HEK293 (cell line): ENCODE results near the gene DNAH5.

Source experiments
- CTCF ChIA-PET: fragments of 350-600 bp; formaldehyde crosslinking; extraction: SDS; loops from one replicate; lab custom pipeline; 2021; ENCODE audit warnings: antibody characterized with exemption; lab: Yijun Ruan, JAX
- POLR2A ChIA-PET: fragments of 300-600 bp; formaldehyde crosslinking; extraction: SDS; loops from one replicate; lab custom pipeline; 2020; ENCODE audit warnings: antibody characterized with exemption, inconsistent platforms; lab: Yijun Ruan, JAX
- H3K27ac ChIP-seq: fragments of 200-500 bp; sonication (Bioruptor generic); 2 replicates; pipeline ENCODE4 v1.5.1; 2014; ENCODE audit warnings: low read depth, low read length, control low read depth, inconsistent platforms; ENCODE audit errors: extremely low read depth
- H3K36me3 ChIP-seq, 2 experiments: fragments of 200-500 bp in 1 of 2; sonication (Bioruptor generic) in 1 of 2; 1 replicate in 1 of 2; 2 replicates in 1 of 2; pipeline ENCODE4 v1.5.1; 2014 to 2017; ENCODE audit warnings: inconsistent platforms in 2 of 2, low read length in 2 of 2; ENCODE audit not compliant: control insufficient read depth in 2 of 2, insufficient read depth in 1 of 2
- H3K4me1 ChIP-seq: fragments of 200-500 bp; sonication (Bioruptor generic); 2 replicates; pipeline ENCODE4 v1.5.1; 2014; ENCODE audit warnings: mild to moderate bottlenecking, low read length, inconsistent platforms; ENCODE audit not compliant: control insufficient read depth, insufficient read depth
- H3K4me3 ChIP-seq: 2 replicates; pipeline ENCODE4 v1.5.1; 2011; ENCODE audit warnings: low read depth, mild to moderate bottlenecking, control low read depth, low read length, moderate library complexity
- H3K9me3 ChIP-seq: fragments of 200-500 bp; sonication (Bioruptor generic); 2 replicates; pipeline ENCODE4 v1.5.1; 2014; ENCODE audit warnings: low read depth, low read length, inconsistent platforms; ENCODE audit not compliant: control insufficient read depth, insufficient read depth
- BCL11B ChIP-seq: fragments of 450-650 bp; formaldehyde crosslinking; IDR thresholded peaks from 2 replicates; pipeline ENCODE4 v1.5.1; 2016; ENCODE audit warnings: low read depth, missing biosample characterization, missing genetic modification characterization
- GLI4 ChIP-seq: fragments of 450-650 bp; formaldehyde crosslinking; IDR thresholded peaks from 2 replicates; pipeline ENCODE4 v1.5.1; 2016; ENCODE audit warnings: missing biosample characterization, missing genetic modification characterization
- HIC1 ChIP-seq: fragments of 450-650 bp; formaldehyde crosslinking; IDR thresholded peaks from 2 replicates; pipeline ENCODE4 v1.5.1; 2016; ENCODE audit warnings: missing biosample characterization, missing genetic modification characterization
- HOXA7 ChIP-seq: sonication (generic); formaldehyde crosslinking; IDR thresholded peaks from 2 replicates; pipeline ENCODE4 v1.8.1; 2022; ENCODE audit warnings: missing genetic modification reagents, borderline replicate concordance
- MZF1 ChIP-seq: fragments of 450-650 bp; formaldehyde crosslinking; IDR thresholded peaks from 2 replicates; pipeline ENCODE4 v1.5.1; 2017; ENCODE audit warnings: missing biosample characterization, missing genetic modification characterization, borderline replicate concordance
- OVOL3 ChIP-seq: fragments of 450-650 bp; formaldehyde crosslinking; IDR thresholded peaks from 2 replicates; pipeline ENCODE4 v1.5.1; 2016; ENCODE audit warnings: missing biosample characterization, missing genetic modification characterization
- PRDM2 ChIP-seq: fragments of 450-650 bp; formaldehyde crosslinking; IDR thresholded peaks from 2 replicates; pipeline ENCODE4 v1.5.1; 2016; ENCODE audit warnings: missing biosample characterization, missing genetic modification characterization, borderline replicate concordance
- PRDM6 ChIP-seq: fragments of 450-650 bp; formaldehyde crosslinking; IDR thresholded peaks from 2 replicates; pipeline ENCODE4 v1.5.1; 2017; ENCODE audit warnings: missing biosample characterization, missing genetic modification characterization
- YY1 ChIP-seq: fragments of 450-650 bp; formaldehyde crosslinking; IDR thresholded peaks from 2 replicates; pipeline ENCODE4 v1.5.1; 2018; ENCODE audit warnings: missing biosample characterization, missing genetic modification characterization
- ZBTB48 ChIP-seq: fragments of 450-650 bp; formaldehyde crosslinking; IDR thresholded peaks from 2 replicates; pipeline ENCODE4 v1.5.1; 2016; ENCODE audit warnings: missing biosample characterization, missing genetic modification characterization
- ZIC2 ChIP-seq: fragments of 450-650 bp; formaldehyde crosslinking; IDR thresholded peaks from 2 replicates; pipeline ENCODE4 v1.5.1; 2016; ENCODE audit warnings: missing biosample characterization, missing genetic modification characterization
- ZNF18 ChIP-seq: fragments of 450-650 bp; formaldehyde crosslinking; IDR thresholded peaks from 2 replicates; pipeline ENCODE4 v1.5.1; 2016; ENCODE audit warnings: missing biosample characterization, missing genetic modification characterization
- ZNF350 ChIP-seq: fragments of 450-650 bp; formaldehyde crosslinking; IDR thresholded peaks from 2 replicates; pipeline ENCODE4 v1.5.0; 2017; ENCODE audit warnings: missing biosample characterization, mild to moderate bottlenecking, missing genetic modification characterization
- ZNF394 ChIP-seq: fragments of 450-650 bp; formaldehyde crosslinking; IDR thresholded peaks from 2 replicates; pipeline ENCODE4 v1.5.1; 2016; ENCODE audit warnings: missing biosample characterization, missing genetic modification characterization, mild to moderate bottlenecking, moderate library complexity, borderline replicate concordance
- ZNF529 ChIP-seq: fragments of 450-650 bp; formaldehyde crosslinking; IDR thresholded peaks from 2 replicates; pipeline ENCODE4 v1.5.1; 2017; ENCODE audit warnings: missing genetic modification characterization, missing biosample characterization; ENCODE audit not compliant: insufficient replicate concordance
- ZNF548 ChIP-seq: fragments of 450-650 bp; formaldehyde crosslinking; IDR thresholded peaks from 2 replicates; pipeline ENCODE4 v1.5.1; 2016; ENCODE audit warnings: missing biosample characterization, missing genetic modification characterization
- ZNF561 ChIP-seq: fragments of 450-650 bp; IDR thresholded peaks from 2 replicates; pipeline ENCODE4 v1.5.1; 2018; ENCODE audit warnings: missing biosample characterization, missing genetic modification characterization, borderline replicate concordance
- ZNF658 ChIP-seq: fragments of 450-650 bp; formaldehyde crosslinking; IDR thresholded peaks from 2 replicates; pipeline ENCODE4; 2016; ENCODE audit warnings: missing biosample characterization, missing genetic modification characterization
- ZNF664 ChIP-seq: fragments of 450-650 bp; formaldehyde crosslinking; IDR thresholded peaks from 2 replicates; pipeline ENCODE4 v1.5.1; 2016; ENCODE audit warnings: missing biosample characterization, missing genetic modification characterization
- ZNF747 ChIP-seq: fragments of 450-650 bp; formaldehyde crosslinking; IDR thresholded peaks from 2 replicates; pipeline ENCODE4 v1.5.1; 2016; ENCODE audit warnings: missing biosample characterization, missing genetic modification characterization
- ZSCAN4 ChIP-seq: fragments of 450-650 bp; formaldehyde crosslinking; IDR thresholded peaks from 2 replicates; pipeline ENCODE4 v1.5.1; 2017; ENCODE audit warnings: missing biosample characterization, missing genetic modification characterization
- ZSCAN5A ChIP-seq: fragments of 450-650 bp; formaldehyde crosslinking; IDR thresholded peaks from 2 replicates; pipeline ENCODE4 v1.5.1; 2016; ENCODE audit warnings: missing biosample characterization, missing genetic modification characterization

The DNAH5 gene

GRCh38 chr5:13708432-13708831 lies 236.1 kb downstream of the DNAH5 start:
- Histone ChIP-seq H3K9me3 (no peaks in the 10 kb centered on the region), H3K4me1 (no peaks in the 10 kb centered on the region), H3K36me3 (no peaks in the 10 kb centered on the region), H3K4me3 (no peak overlapping the region), H3K27ac (no peak overlapping the region)
- CTCF ChIA-PET = no interaction called here
- POLR2A ChIA-PET = no interaction called here
- TF ChIP-seq BCL11B (tag by site-specific recombination) = no peak
- TF ChIP-seq ZNF18 (tag by site-specific recombination) = no peak
- no peak for TF ChIP-seq ZNF350 (tag by site-specific recombination)
- no peak for TF ChIP-seq ZSCAN4
- no peak for TF ChIP-seq ZIC2
- no peak for TF ChIP-seq ZSCAN5A (tag by site-specific recombination)
- TF ChIP-seq ZNF529 (tag by site-specific recombination) = no peak
- no peak for TF ChIP-seq ZNF747 (tag by site-specific recombination)
- TF ChIP-seq YY1 (tag by site-specific recombination) = no peak
- TF ChIP-seq ZNF658 = no peak
- TF ChIP-seq ZNF561 = no peak
- no peak for TF ChIP-seq PRDM6 (tag by site-specific recombination)
- TF ChIP-seq HOXA7 (CRISPR knock-in tag) = no peak
- no peak for TF ChIP-seq OVOL3
- TF ChIP-seq MZF1 (tag by site-specific recombination) = no peak

- ChIA-PET CTCF (no interaction called here), POLR2A (no interaction called here)
- Histone ChIP-seq H3K9me3 (no peaks in the 10 kb centered on the region), H3K4me1 (no peaks in the 10 kb centered on the region), H3K4me3 (no peak overlapping the region), H3K27ac (no peak overlapping the region), H3K36me3 (no peaks in the 10 kb centered on the region)
- TF ChIP-seq ZBTB48 (tag by site-specific recombination) (no peak), HIC1 (tag by site-specific recombination) (no peak), PRDM2 (tag by site-specific recombination) (no peak), GLI4 (tag by site-specific recombination) (no peak), ZNF548 (tag by site-specific recombination) (no peak), ZNF664 (tag by site-specific recombination) (no peak), ZNF394 (tag by site-specific recombination) (no peak)
Observed at GRCh38 chr5:13704396-13704795, 240.1 kb downstream of the DNAH5 start.
